Keratinocyte (primary cell): ENCODE measurements around the gene TMEM161B. TPM values are rescaled to one million over a fixed set of nuclear protein-coding genes. Genes with fewer than 3 reads are reported as not detected.

Experiments used
- DNase-seq: peaks from one replicate; pipeline ENCODE4 v3.0.0-alpha.2; 2011; ENCODE audit warnings: low read depth, missing footprints, low spot score
- FAIRE-seq: peaks from 2 replicates; lab custom pipeline; 2011; peaks lifted over from hg19 to GRCh38; lab: Jason Lieb, UNC
- H2AFZ ChIP-seq: 2 replicates; pipeline ENCODE4 v1.6.0; 2012; ENCODE audit warnings: low read length, control low read depth, inconsistent platforms; ENCODE audit not compliant: control insufficient read depth
- H3K27ac ChIP-seq: 2 replicates; pipeline ENCODE4 v1.5.1; 2011; ENCODE audit warnings: low read length; ENCODE audit not compliant: control insufficient read depth, insufficient read depth
- H3K27me3 ChIP-seq: 3 replicates; pipeline ENCODE4 v1.6.0; 2011; ENCODE audit warnings: low read length; ENCODE audit not compliant: control insufficient read depth, insufficient read depth; ENCODE audit errors: extremely low read depth
- H3K36me3 ChIP-seq, 2 experiments: 2 replicates in 1 of 2; 3 replicates in 1 of 2; pipeline ENCODE4 v1.5.1; 2011; ENCODE audit warnings: low read length in 2 of 2, mild to moderate bottlenecking in 1 of 2; ENCODE audit not compliant: control insufficient read depth in 2 of 2, insufficient read depth in 2 of 2; ENCODE audit errors: extremely low read depth in 1 of 2
- H3K4me1 ChIP-seq: 3 replicates; pipeline ENCODE4 v1.5.1; 2011; ENCODE audit warnings: low read length; ENCODE audit not compliant: control insufficient read depth, insufficient read depth; ENCODE audit errors: extremely low read depth
- H3K4me2 ChIP-seq: 3 replicates; pipeline ENCODE4 v1.6.0; 2011; ENCODE audit warnings: low read depth, low read length; ENCODE audit not compliant: control insufficient read depth, insufficient read depth; ENCODE audit errors: extremely low read depth
- H3K4me3 ChIP-seq, 3 experiments: fragments of 200-600 bp in 1 of 3; sonication (generic) in 1 of 3; 2 replicates in 2 of 3; 3 replicates in 1 of 3; pipeline ENCODE4 v1.5.1; 2011 to 2016; ENCODE audit warnings: low read length in 3 of 3, mild to moderate bottlenecking in 3 of 3, control low read depth in 2 of 3, inconsistent platforms in 1 of 3, low read depth in 1 of 3, mixed read lengths in 1 of 3, mixed run types in 1 of 3, moderate library complexity in 1 of 3; ENCODE audit not compliant: control insufficient read depth in 2 of 3, insufficient read depth in 2 of 3; ENCODE audit errors: extremely low read depth in 1 of 3
- H3K79me2 ChIP-seq: 2 replicates; pipeline ENCODE4 v1.6.0; 2012; ENCODE audit warnings: low read length; ENCODE audit not compliant: control insufficient read depth, insufficient read depth
- H3K9ac ChIP-seq: 3 replicates; pipeline ENCODE4 v1.6.0; 2011; ENCODE audit warnings: low read length; ENCODE audit not compliant: control insufficient read depth, insufficient read depth; ENCODE audit errors: extremely low read depth
- H3K9me1 ChIP-seq: 3 replicates; pipeline ENCODE4 v1.6.0; 2011; ENCODE audit warnings: low read length; ENCODE audit not compliant: control insufficient read depth, insufficient read depth; ENCODE audit errors: extremely low read depth
- H3K9me3 ChIP-seq: 2 replicates; pipeline ENCODE4 v1.5.1; 2012; ENCODE audit warnings: low read depth, low read length; ENCODE audit not compliant: control insufficient read depth
- H4K20me1 ChIP-seq: 3 replicates; pipeline ENCODE4 v1.6.0; 2011; ENCODE audit warnings: low read length; ENCODE audit not compliant: control insufficient read depth, insufficient read depth; ENCODE audit errors: extremely low read depth
- CTCF ChIP-seq, 3 experiments: IDR thresholded peaks in 1 of 3; conservative IDR thresholded peaks in 1 of 3; optimal IDR thresholded peaks in 1 of 3; 2 replicates in 2 of 3; 3 replicates in 1 of 3; pipeline versions ENCODE3 to v1.5.1; 2011; ENCODE audit warnings: low read length in 3 of 3, mild to moderate bottlenecking in 3 of 3, moderate library complexity in 2 of 3, control low read depth in 1 of 3, inconsistent platforms in 1 of 3; ENCODE audit not compliant: insufficient read depth in 2 of 3; ENCODE audit errors: extremely low read depth in 1 of 3
- EZH2 ChIP-seq: IDR thresholded peaks from one replicate; pipeline ENCODE4 v1.6.1; 2012; ENCODE audit warnings: inconsistent platforms, mild to moderate bottlenecking, low read length, moderate library complexity
- dilution Hi-C: fragments of 300-500 bp; cut with MboI; formaldehyde crosslinking; loops from one replicate; pipeline ENCODE4 v1.7.0; 2020; ENCODE audit warnings: low sequenced_read_pairs; ENCODE audit not compliant: extremely low pct_ligation_motif_present
- polyA plus RNA-seq, 5 experiments: library from polyadenylated mRNA; depleted of rRNA in 3 of 5; stranded (reverse) in 3 of 5; stranded (forward) in 1 of 5; unstranded in 1 of 5; fragments of >200 nt; gene quantifications; 1 replicate in 1 of 5; 2 replicates in 3 of 5; 3 replicates in 1 of 5; pipeline versions ENCODE4 v1.2.1 to v1.2.3, GENCODE V29; 2011 to 2012; ENCODE audit warnings: missing spikeins in 2 of 5, low read depth in 1 of 5, low replicate concordance in 1 of 5

TMEM161B gene
- polyA plus RNA-seq, 1 donor (not counting 4 experiments of a cell fraction or from before 2014, with no cell fraction given) = 18.2 TPM

- Histone ChIP-seq H3K9me1 (no peaks in the 10 kb centered on the region), H3K4me2 (no peak overlapping the region), H3K9me3 (no peaks in the 10 kb centered on the region), H3K27ac (no peak overlapping the region), H3K4me3 (no peak overlapping the region), H3K36me3 (peaks cover 0 to 3% of the 10 kb centered on the region in 2 experiments), H4K20me1 (no peaks in the 10 kb centered on the region), H3K27me3 (no peaks in the 10 kb centered on the region), H3K9ac (no peak overlapping the region), H2AFZ (no peak overlapping the region), H3K4me1 (no peaks in the 10 kb centered on the region), H3K79me2 (no peaks in the 10 kb centered on the region)
- FAIRE-seq (no peak), DNase-seq (no peak)
- TF ChIP-seq EZH2 (no peak), CTCF (optimal IDR thresholded peaks at IDR 0.05 in 1 of 3, IDR thresholded peaks at IDR 0.05 in 1 of 3, conservative IDR thresholded peaks at IDR 0.05 in 1 of 3; ENCODE audit: extremely low read depth in 1 of 3, insufficient read depth in 2 of 3, low read length in 3 of 3) (no peak)
- dilution Hi-C loops = no loop called here
Measured at GRCh38 chr5:88235346-88235745, 33.3 kb downstream of the TMEM161B start.

- H3K27me3 ChIP-seq = no peaks in the 10 kb centered on the region
- H4K20me1 ChIP-seq = no peaks in the 10 kb centered on the region
- FAIRE-seq = no peak
- no peak for DNase-seq
- dilution Hi-C loops = no loop called here
- H3K9me1 ChIP-seq = no peaks in the 10 kb centered on the region
- no peaks in the 10 kb centered on the region for H3K79me2 ChIP-seq
- H3K4me1 ChIP-seq = no peaks in the 10 kb centered on the region
- no peak overlapping the region for H3K9ac ChIP-seq
- H3K36me3 ChIP-seq = peaks cover 0 to 2% of the 10 kb centered on the region in 2 experiments
- H3K9me3 ChIP-seq = no peaks in the 10 kb centered on the region
- H3K4me2 ChIP-seq = no peak overlapping the region
- no peak overlapping the region for H3K4me3 ChIP-seq
- TF ChIP-seq CTCF (optimal IDR thresholded peaks at IDR 0.05 in 1 of 3, IDR thresholded peaks at IDR 0.05 in 1 of 3, conservative IDR thresholded peaks at IDR 0.05 in 1 of 3; ENCODE audit: extremely low read depth in 1 of 3, insufficient read depth in 2 of 3, low read length in 3 of 3) (no peak), EZH2 (no peak)
- no peak overlapping the region for H3K27ac ChIP-seq
- no peak overlapping the region for H2AFZ ChIP-seq
Measured at GRCh38 chr5:88230546-88231066, 38.0 kb downstream of the TMEM161B start.
